HFF-Myc (cell line): ENCODE results near the gene LYSMD1.
A peak's percentile ranks its signal among the peaks of the same experiment; 100 is the strongest.

Source experiments
- DNase-seq: peaks from one replicate; pipeline ENCODE4 v3.0.0-alpha.2; 2011; ENCODE audit warnings: low read depth; ENCODE audit errors: extremely low read depth
- H3K4me3 ChIP-seq: replicated peaks from 2 replicates; pipeline ENCODE4 v1.5.1; 2011; ENCODE audit warnings: low read depth, mild to moderate bottlenecking, control low read depth, low read length
- TF ChIP-seq, protein P1 (sequence below): IDR thresholded peaks from 2 replicates; pipeline ENCODE4 v1.5.1; 2012; ENCODE audit warnings: mild to moderate bottlenecking, low read depth, low read length, control low read depth; ENCODE audit errors: missing control alignments

Gene LYSMD1

DNA sequence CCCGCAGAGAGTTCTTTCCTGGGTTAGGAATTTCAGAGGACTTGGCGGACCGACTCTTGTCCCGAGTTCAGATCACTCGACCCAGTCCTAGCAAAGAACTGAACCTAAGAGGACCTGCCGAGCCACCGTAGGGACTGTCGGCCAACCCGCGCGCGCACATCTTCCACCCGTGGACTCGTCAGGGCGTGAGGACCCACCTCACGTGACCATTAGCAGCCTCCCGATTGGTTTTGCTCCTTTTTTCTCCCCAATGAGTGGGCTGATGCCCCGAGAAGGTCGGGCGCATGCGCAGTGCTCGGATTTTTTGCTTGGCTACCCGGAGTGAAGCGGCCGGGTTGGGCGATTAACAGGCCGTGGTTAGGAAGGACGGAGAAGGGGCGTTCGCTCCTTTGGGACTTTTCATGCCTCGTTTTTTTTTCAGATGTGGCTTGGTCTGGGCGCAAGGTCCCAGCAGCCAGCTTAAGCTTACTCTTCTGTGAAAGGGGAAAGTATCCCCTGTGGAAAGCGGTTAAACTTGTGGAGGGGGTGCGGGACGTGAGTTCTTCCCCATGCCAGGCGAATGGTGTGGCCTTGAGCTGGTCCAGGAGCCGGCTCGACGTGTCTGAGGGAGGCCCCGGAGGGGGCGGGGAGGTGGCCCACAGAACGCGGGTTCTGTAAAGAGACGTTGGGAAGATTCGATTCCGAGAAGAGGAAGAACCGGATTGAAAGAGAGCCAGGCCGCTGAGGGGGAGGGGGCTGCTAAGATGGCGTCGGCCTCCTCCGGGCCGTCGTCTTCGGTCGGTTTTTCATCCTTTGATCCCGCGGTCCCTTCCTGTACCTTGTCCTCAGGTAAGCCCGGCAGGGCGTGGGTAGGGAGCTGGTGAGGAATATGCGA, 32.8 kb upstream of the LYSMD1 start, which contains the start of gene PIP5K1A:
Gene PIP5K1A, plus strand, starts transcription at position 299 of the 874 bp plus-strand sequence. Its CDS starts 445 bp downstream, at position 744.
- TF ChIP-seq, protein P1, sequence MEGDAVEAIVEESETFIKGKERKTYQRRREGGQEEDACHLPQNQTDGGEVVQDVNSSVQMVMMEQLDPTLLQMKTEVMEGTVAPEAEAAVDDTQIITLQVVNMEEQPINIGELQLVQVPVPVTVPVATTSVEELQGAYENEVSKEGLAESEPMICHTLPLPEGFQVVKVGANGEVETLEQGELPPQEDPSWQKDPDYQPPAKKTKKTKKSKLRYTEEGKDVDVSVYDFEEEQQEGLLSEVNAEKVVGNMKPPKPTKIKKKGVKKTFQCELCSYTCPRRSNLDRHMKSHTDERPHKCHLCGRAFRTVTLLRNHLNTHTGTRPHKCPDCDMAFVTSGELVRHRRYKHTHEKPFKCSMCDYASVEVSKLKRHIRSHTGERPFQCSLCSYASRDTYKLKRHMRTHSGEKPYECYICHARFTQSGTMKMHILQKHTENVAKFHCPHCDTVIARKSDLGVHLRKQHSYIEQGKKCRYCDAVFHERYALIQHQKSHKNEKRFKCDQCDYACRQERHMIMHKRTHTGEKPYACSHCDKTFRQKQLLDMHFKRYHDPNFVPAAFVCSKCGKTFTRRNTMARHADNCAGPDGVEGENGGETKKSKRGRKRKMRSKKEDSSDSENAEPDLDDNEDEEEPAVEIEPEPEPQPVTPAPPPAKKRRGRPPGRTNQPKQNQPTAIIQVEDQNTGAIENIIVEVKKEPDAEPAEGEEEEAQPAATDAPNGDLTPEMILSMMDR = no peak
- peak; percentile 97 for DNase-seq
- peak within 1 kb of the TSS; percentile 100 for H3K4me3 ChIP-seq

- H3K4me3 ChIP-seq = peak overlapping the region; percentile 100
- DNase-seq = no peak
- TF ChIP-seq, protein P1 = no peak
Observed at GRCh38 chr1:151197863-151198253, 32.2 kb upstream of the LYSMD1 start.

DNA sequence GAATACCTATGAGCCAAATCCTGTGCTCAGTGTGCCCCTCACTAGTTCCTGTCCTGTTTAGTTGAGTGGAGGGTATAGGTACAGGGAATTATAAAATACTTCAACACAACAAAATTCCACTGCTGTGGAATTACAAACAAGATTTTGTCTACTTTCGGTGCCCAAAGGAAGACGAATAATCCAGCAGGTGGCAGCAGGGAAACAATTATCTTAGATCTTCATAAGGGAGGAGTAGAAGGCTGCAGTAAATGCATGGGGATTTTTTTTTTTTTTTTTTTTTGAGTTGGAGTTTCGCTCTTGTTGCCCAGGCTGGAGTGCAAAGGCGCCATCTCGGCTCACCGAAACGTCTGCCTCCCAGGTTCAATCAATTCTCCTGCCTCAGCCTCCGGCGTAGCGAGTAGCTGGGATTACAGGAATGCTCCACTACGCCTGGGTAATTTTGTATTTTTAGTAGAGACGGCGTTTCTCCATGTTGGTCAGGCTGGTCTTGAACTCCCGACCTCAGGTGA, 30.6 kb upstream of the LYSMD1 start:
- TF ChIP-seq, protein P1 = peak; percentile 52
- DNase-seq = peak; percentile 90
- peak overlapping the region; percentile 23 for H3K4me3 ChIP-seq

DNA sequence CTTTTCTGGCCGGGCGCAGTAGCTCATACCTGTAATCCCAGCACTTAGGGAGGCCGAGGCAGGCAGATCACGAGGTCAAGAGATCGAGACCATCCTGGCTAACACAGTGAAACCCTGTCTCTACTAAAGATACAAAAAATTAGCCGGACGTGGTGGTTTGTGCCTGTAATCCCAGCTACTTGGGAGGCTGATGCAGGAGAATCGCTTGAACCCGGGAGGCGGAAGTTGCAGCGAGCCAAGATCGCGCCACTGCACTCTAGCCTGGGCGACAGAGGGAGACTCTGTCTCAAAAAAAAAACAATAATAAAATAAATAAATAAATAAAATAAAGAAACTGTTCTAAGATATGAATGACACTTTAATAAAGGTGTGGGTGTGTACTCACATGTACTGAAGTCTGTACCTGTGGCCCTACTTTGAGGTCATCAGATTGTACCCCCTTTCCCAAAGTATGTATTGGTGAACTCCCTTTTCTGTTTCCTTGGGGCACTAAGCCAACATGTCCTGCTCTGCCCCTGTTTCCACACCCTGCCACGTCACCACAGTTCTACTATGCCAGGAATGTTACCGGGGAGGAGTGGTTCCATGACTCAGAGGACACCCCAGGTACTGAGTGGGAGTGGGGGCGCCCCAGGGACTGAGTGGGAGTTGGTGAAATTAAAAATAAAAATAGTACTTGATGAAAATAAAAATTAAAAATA, 29.3 kb upstream of the LYSMD1 start:
- peak overlapping the region; percentile 23 for H3K4me3 ChIP-seq
- peak; percentile 81 for DNase-seq

GRCh38 chr1:151193856-151194255, 28.2 kb upstream of the LYSMD1 start:
- TF ChIP-seq, protein P1 = no peak
- no peak overlapping the region for H3K4me3 ChIP-seq
- no peak for DNase-seq

- H3K4me3 ChIP-seq = no peak overlapping the region
- TF ChIP-seq, protein P1 = no peak
- DNase-seq = no peak
Observed at GRCh38 chr1:151193304-151193703, 27.6 kb upstream of the LYSMD1 start.

- no peak overlapping the region for H3K4me3 ChIP-seq
- TF ChIP-seq, protein P1 = no peak
- DNase-seq = no peak
Observed at GRCh38 chr1:151192047-151192446, 26.3 kb upstream of the LYSMD1 start.
